ENCODE results near the gene LRRN2.

Gene LRRN2

GRCh38 chr1:204653590-204654340, 31.8 kb downstream of the LRRN2 start:
- in situ Hi-C loops (cut with HindIII; ENCODE audit: low sequenced_read_pairs): no loop called here
- no peak for TF ChIP-seq CTCF (IDR thresholded peaks at IDR 0.05; ENCODE audit: low read depth, low read length)
- no peak overlapping the region for H3K4me3 ChIP-seq (ENCODE audit: low read depth, low read length)
- no peak for DNase-seq (ENCODE audit: low read depth, low spot score)

GRCh38 chr1:204652497-204652896, 33.0 kb downstream of the LRRN2 start:
- in situ Hi-C loops (cut with HindIII; ENCODE audit: low sequenced_read_pairs): no loop called here
- TF ChIP-seq CTCF (IDR thresholded peaks at IDR 0.05; ENCODE audit: low read depth, low read length): no peak
- DNase-seq (ENCODE audit: low read depth, low spot score): no peak
- H3K4me3 ChIP-seq (ENCODE audit: low read depth, low read length): no peak overlapping the region

- no peak for TF ChIP-seq CTCF (IDR thresholded peaks at IDR 0.05; ENCODE audit: low read depth, low read length)
- in situ Hi-C loops (cut with HindIII; ENCODE audit: low sequenced_read_pairs): no loop called here
- H3K4me3 ChIP-seq (ENCODE audit: low read depth, low read length): no peak overlapping the region
- DNase-seq (ENCODE audit: low read depth, low spot score): no peak
Measured at GRCh38 chr1:204651843-204652421, 33.6 kb downstream of the LRRN2 start.

GRCh38 chr1:204650911-204651570, 34.5 kb downstream of the LRRN2 start:
- no peak for TF ChIP-seq CTCF (IDR thresholded peaks at IDR 0.05; ENCODE audit: low read depth, low read length)
- in situ Hi-C loops (cut with HindIII; ENCODE audit: low sequenced_read_pairs): no loop called here

GRCh38 chr1:204649721-204650521, 35.6 kb downstream of the LRRN2 start:
- TF ChIP-seq CTCF (IDR thresholded peaks at IDR 0.05; ENCODE audit: low read depth, low read length): no peak

More at GRCh38 chr1:204650911-204651570, 34.5 kb downstream of the LRRN2 start:
- no peak for DNase-seq (ENCODE audit: low read depth, low spot score)
- no peak overlapping the region for H3K4me3 ChIP-seq (ENCODE audit: low read depth, low read length)

GRCh38 chr1:204648576-204648975, 37.0 kb downstream of the LRRN2 start:
- H3K4me3 ChIP-seq (ENCODE audit: low read depth, low read length): no peak overlapping the region
- DNase-seq (ENCODE audit: low read depth, low spot score): no peak
- in situ Hi-C loops (cut with HindIII; ENCODE audit: low sequenced_read_pairs): no loop called here
- no peak for TF ChIP-seq CTCF (IDR thresholded peaks at IDR 0.05; ENCODE audit: low read depth, low read length)

More at GRCh38 chr1:204649721-204650521, 35.6 kb downstream of the LRRN2 start:
- no peak overlapping the region for H3K4me3 ChIP-seq (ENCODE audit: low read depth, low read length)
- no peak for DNase-seq (ENCODE audit: low read depth, low spot score)
- in situ Hi-C loops (cut with HindIII; ENCODE audit: low sequenced_read_pairs): no loop called here

All from astrocyte of the spinal cord (primary cell).